Trophoblast cell (in vitro differentiated cells and primary cell): ENCODE data around the gene FBN1.

Source experiments
- DNase-seq, 2 donors: peaks; one replicate each; pipeline ENCODE4 v3.0.0-alpha.2; 2016
- H2AFZ ChIP-seq: 2 replicates; pipeline ENCODE4 v1.6.1; 2013; ENCODE audit warnings: low read length, moderate library complexity, mild to moderate bottlenecking; ENCODE audit not compliant: insufficient read depth, poor library complexity
- H2AK5ac ChIP-seq: 2 replicates; pipeline ENCODE4 v1.6.1; 2013; ENCODE audit warnings: mild to moderate bottlenecking, low read length
- H2BK120ac ChIP-seq: 2 replicates; pipeline ENCODE4 v1.6.1; 2013; ENCODE audit warnings: low read length, mild to moderate bottlenecking, moderate library complexity; ENCODE audit not compliant: insufficient read depth, poor library complexity
- H2BK12ac ChIP-seq: 2 replicates; pipeline ENCODE4 v1.6.1; 2013; ENCODE audit warnings: mild to moderate bottlenecking, low read length, moderate library complexity
- H2BK5ac ChIP-seq: 2 replicates; pipeline ENCODE4 v1.6.1; 2013; ENCODE audit warnings: low read length, low read depth, moderate library complexity, mild to moderate bottlenecking; ENCODE audit not compliant: poor library complexity
- H3K14ac ChIP-seq: 2 replicates; pipeline ENCODE4 v1.6.1; 2013; ENCODE audit warnings: mild to moderate bottlenecking, low read length
- H3K18ac ChIP-seq: 2 replicates; pipeline ENCODE4 v1.6.1; 2013; ENCODE audit warnings: mild to moderate bottlenecking, low read length
- H3K23ac ChIP-seq: 2 replicates; pipeline ENCODE4 v1.6.1; 2013; ENCODE audit warnings: low read length
- H3K27ac ChIP-seq: 2 replicates; pipeline ENCODE4 v1.5.1; 2013; ENCODE audit warnings: low read depth, mild to moderate bottlenecking, inconsistent platforms, low read length, moderate library complexity
- H3K27me3 ChIP-seq: 2 replicates; pipeline ENCODE4 v1.6.1; 2013; ENCODE audit warnings: inconsistent platforms, mild to moderate bottlenecking, low read length, moderate library complexity; ENCODE audit not compliant: insufficient read depth
- H3K36me3 ChIP-seq, 2 experiments: 1 replicate in 1 of 2; 2 replicates in 1 of 2; pipeline ENCODE4 v1.6.1; 2013; ENCODE audit warnings: low read length in 2 of 2, mild to moderate bottlenecking in 2 of 2, moderate library complexity in 1 of 2; ENCODE audit not compliant: insufficient read depth in 2 of 2, control insufficient read depth in 1 of 2
- H3K4ac ChIP-seq: 2 replicates; pipeline ENCODE4 v1.6.1; 2013; ENCODE audit warnings: low read depth, mild to moderate bottlenecking, low read length, moderate library complexity
- H3K4me1 ChIP-seq, 2 experiments: 1 replicate in 1 of 2; 2 replicates in 1 of 2; pipeline ENCODE4 v1.6.1; 2013; ENCODE audit warnings: low read length in 2 of 2, mild to moderate bottlenecking in 2 of 2, moderate library complexity in 1 of 2; ENCODE audit not compliant: insufficient read depth in 2 of 2, control insufficient read depth in 1 of 2
- H3K4me2 ChIP-seq: 2 replicates; pipeline ENCODE4 v1.6.1; 2013; ENCODE audit warnings: inconsistent platforms, mild to moderate bottlenecking, low read length, moderate library complexity
- H3K4me3 ChIP-seq: 2 replicates; pipeline ENCODE4 v1.5.1; 2013; ENCODE audit warnings: mild to moderate bottlenecking, low read depth, low read length, inconsistent platforms
- H3K79me1 ChIP-seq: one replicate; pipeline ENCODE4 v1.6.1; 2013; ENCODE audit warnings: low read length
- H3K79me2 ChIP-seq: 2 replicates; pipeline ENCODE4 v1.6.1; 2013; ENCODE audit warnings: low read length, mild to moderate bottlenecking; ENCODE audit not compliant: control insufficient read depth, insufficient read depth, poor library complexity
- H3K9ac ChIP-seq: 2 replicates; pipeline ENCODE4 v1.6.1; 2013; ENCODE audit warnings: mild to moderate bottlenecking, low read length
- H3K9me3 ChIP-seq: 2 replicates; pipeline ENCODE4 v1.6.1; 2013; ENCODE audit warnings: low read depth, mild to moderate bottlenecking, control low read depth, inconsistent platforms, low read length; ENCODE audit not compliant: insufficient read depth
- H4K12ac ChIP-seq: 2 replicates; pipeline ENCODE4 v1.6.1; 2013; ENCODE audit warnings: low read depth, mild to moderate bottlenecking, low read length, moderate library complexity
- H4K8ac ChIP-seq: 2 replicates; pipeline ENCODE4 v1.6.1; 2013; ENCODE audit warnings: low read depth, mild to moderate bottlenecking, low read length, moderate library complexity
- H4K91ac ChIP-seq: one replicate; pipeline ENCODE4 v1.6.1; 2013; ENCODE audit warnings: low read depth, mild to moderate bottlenecking, low read length, moderate library complexity
- WGBS: extraction: QIAGEN DNeasy Blood & Tissue Kit; methylation state at CpG from one replicate; pipeline ENCODE4 v1.1.7; 2013; ENCODE audit warnings: missing lambda C conversion rate; ENCODE audit not compliant: insufficient read length, insufficient coverage; ENCODE audit errors: extremely low coverage; 5-methylcytosine and 5-hydroxymethylcytosine counted together

FBN1 gene

DNA sequence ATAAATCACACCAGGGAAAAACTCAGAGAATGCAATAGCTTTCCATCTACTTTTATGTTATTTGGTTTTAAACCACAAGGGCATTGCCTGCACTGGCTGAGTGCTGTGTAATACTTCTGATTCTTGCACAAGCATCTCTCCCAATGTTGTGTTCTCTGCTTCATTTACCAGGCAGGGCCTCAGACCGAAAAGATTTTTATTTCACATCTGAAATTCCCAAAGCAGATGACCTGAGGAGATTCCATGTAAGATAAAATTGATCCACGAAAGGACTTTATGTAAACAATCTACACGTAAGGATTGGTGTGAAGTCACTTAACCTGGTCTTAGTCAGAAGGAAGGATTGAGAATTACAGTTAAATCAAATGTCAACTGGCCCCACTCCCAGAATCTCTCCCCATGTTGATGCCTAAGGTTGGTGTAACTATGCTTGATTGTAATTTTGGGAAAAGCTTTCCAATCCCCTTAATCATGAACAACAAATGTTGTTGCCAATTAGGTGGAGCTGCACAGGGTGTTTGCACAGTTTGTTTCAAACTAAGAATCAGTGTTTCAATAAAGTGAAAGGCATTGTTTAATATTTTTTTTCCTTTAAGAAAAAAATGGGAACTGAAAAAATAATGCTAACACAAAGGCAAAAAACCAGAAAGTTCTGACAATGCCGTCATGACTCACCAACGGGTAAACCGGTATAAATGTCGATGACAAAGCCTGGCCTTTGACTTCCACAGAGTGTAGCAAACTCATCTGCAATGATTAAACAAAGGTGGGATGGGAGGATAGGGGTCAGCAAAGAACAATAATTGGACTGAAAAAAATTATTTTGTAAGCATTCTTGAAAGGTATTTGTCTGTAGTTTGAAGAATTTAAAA lies 185.7 kb downstream of the FBN1 start:
- no CpG with 5 or more reads among the region's 7 CpGs for WGBS
- no peaks in the 10 kb centered on the region for H3K4me1 ChIP-seq
- no peak overlapping the region for H4K91ac ChIP-seq

DNA sequence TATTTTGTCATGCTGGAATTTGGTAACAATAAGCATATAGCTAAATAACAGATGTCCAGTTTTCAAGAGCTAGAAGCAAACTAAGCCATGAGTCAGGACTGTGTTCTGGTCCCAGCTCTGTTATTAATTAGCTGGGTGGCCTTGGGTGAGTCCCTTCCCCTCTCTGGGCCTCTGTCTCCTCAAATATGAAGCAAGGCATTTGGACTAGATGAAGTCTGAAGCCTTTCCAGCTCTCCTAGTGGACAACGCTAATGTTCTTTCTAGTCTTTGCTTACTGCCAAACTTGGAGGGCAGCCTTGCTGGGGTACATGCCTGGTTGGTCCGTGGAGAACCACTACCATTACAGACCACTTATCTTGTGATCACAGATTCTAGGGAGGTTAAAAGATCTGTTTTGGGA lies 186.6 kb downstream of the FBN1 start:
- Histone ChIP-seq H3K4me3 (no peak overlapping the region), H2AK5ac (no peak overlapping the region), H3K36me3 (no peaks in the 10 kb centered on the region), H2BK12ac (no peak overlapping the region), H3K4me1 (no peaks in the 10 kb centered on the region), H4K12ac (no peak overlapping the region), H2AFZ (no peak overlapping the region), H3K27ac (no peak overlapping the region), H3K79me1 (no peaks in the 10 kb centered on the region), H3K9me3 (peaks cover 2% of the 10 kb centered on the region), H3K14ac (no peak overlapping the region), H4K8ac (no peak overlapping the region), H3K18ac (no peak overlapping the region), H3K4ac (no peak overlapping the region), H4K91ac (no peak overlapping the region), H3K23ac (no peak overlapping the region), H3K79me2 (no peaks in the 10 kb centered on the region), H2BK120ac (no peak overlapping the region), H3K4me2 (no peak overlapping the region), H2BK5ac (no peak overlapping the region), H3K27me3 (no peaks in the 10 kb centered on the region), H3K9ac (no peak overlapping the region)
- no peak for DNase-seq
- no CpG with 5 or more reads among the region's 2 CpGs for WGBS

More for the DNA sequence above, 185.7 kb downstream of the FBN1 start:
- Histone ChIP-seq H2BK12ac (no peak overlapping the region), H3K9ac (no peak overlapping the region), H4K12ac (no peak overlapping the region), H3K4ac (no peak overlapping the region), H3K23ac (no peak overlapping the region), H3K4me3 (no peak overlapping the region), H3K9me3 (peaks cover 2% of the 10 kb centered on the region), H2AK5ac (no peak overlapping the region), H3K14ac (no peak overlapping the region), H4K8ac (no peak overlapping the region), H3K27me3 (no peaks in the 10 kb centered on the region), H2BK5ac (no peak overlapping the region), H2AFZ (no peak overlapping the region), H3K27ac (no peak overlapping the region), H2BK120ac (no peak overlapping the region), H3K36me3 (no peaks in the 10 kb centered on the region), H3K18ac (no peak overlapping the region), H3K79me2 (no peaks in the 10 kb centered on the region), H3K79me1 (no peaks in the 10 kb centered on the region), H3K4me2 (no peak overlapping the region)
- DNase-seq, result peak; percentile 50 to 73

GRCh38 chr15:48456134-48456533 lies 189.4 kb downstream of the FBN1 start:
- no peak overlapping the region for H3K27ac ChIP-seq
- no peak overlapping the region for H4K91ac ChIP-seq
- DNase-seq, result no peak
- H3K18ac ChIP-seq, result no peak overlapping the region
- H3K27me3 ChIP-seq, result no peaks in the 10 kb centered on the region
- no peak overlapping the region for H2BK120ac ChIP-seq
- H3K36me3 ChIP-seq, result no peaks in the 10 kb centered on the region
- no peak overlapping the region for H4K8ac ChIP-seq
- no CpG with 5 or more reads among the region's 1 CpG for WGBS
- H3K4me2 ChIP-seq, result no peak overlapping the region
- H3K4ac ChIP-seq, result no peak overlapping the region
- no peak overlapping the region for H3K4me3 ChIP-seq
- H3K9me3 ChIP-seq, result peaks cover 2% of the 10 kb centered on the region
- H3K9ac ChIP-seq, result no peak overlapping the region
- H2AK5ac ChIP-seq, result no peak overlapping the region
- H3K79me1 ChIP-seq, result no peaks in the 10 kb centered on the region
- H2AFZ ChIP-seq, result no peak overlapping the region
- no peak overlapping the region for H2BK12ac ChIP-seq
- no peak overlapping the region for H4K12ac ChIP-seq
- no peaks in the 10 kb centered on the region for H3K79me2 ChIP-seq
- H3K4me1 ChIP-seq, result no peaks in the 10 kb centered on the region
- no peak overlapping the region for H3K14ac ChIP-seq
- no peak overlapping the region for H3K23ac ChIP-seq
- no peak overlapping the region for H2BK5ac ChIP-seq

DNA sequence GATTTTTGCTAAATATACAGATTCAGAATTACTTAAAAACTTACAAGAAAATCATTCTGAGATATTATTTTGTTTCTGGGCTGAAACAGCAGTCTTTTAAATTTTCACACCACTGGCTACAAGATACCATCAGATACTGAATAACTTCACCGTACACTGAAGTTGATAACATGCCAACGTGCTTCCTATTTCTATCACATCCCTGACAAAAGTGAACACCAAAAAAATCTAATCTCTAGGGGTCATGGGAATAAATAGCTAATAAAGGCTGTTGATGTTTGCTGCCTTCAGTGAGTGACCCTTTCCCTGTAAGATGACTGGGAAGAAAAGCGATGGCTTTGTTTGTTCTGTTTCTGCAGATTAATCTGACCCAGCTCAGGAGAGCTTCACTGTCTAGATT lies 193.8 kb downstream of the FBN1 start:
- Histone ChIP-seq H4K8ac (no peak overlapping the region), H3K4me2 (no peak overlapping the region), H2BK12ac (no peak overlapping the region), H3K79me2 (no peaks in the 10 kb centered on the region), H3K9ac (no peak overlapping the region), H2AFZ (no peak overlapping the region), H3K23ac (no peak overlapping the region), H3K14ac (no peak overlapping the region), H2BK120ac (no peak overlapping the region), H3K18ac (no peak overlapping the region), H3K27ac (no peak overlapping the region), H3K9me3 (peaks cover 2% of the 10 kb centered on the region), H3K4me3 (no peak overlapping the region), H3K36me3 (no peaks in the 10 kb centered on the region), H3K79me1 (no peaks in the 10 kb centered on the region), H3K27me3 (no peaks in the 10 kb centered on the region), H4K12ac (no peak overlapping the region), H3K4me1 (no peaks in the 10 kb centered on the region), H2BK5ac (no peak overlapping the region), H2AK5ac (no peak overlapping the region), H3K4ac (no peak overlapping the region), H4K91ac (no peak overlapping the region)
- no peak for DNase-seq
- WGBS, result no CpG with 5 or more reads among the region's 3 CpGs
